ENCODE measurements around the gene UACA. TPM values are rescaled to one million over a fixed set of nuclear protein-coding genes. Genes with fewer than 3 reads are reported as not detected.
A peak's percentile ranks its signal among the peaks of the same experiment; 100 is the strongest.

The UACA gene
- total RNA-seq, 4 donors from 2014 or later = 101 to 192 (median 127) TPM

DNA sequence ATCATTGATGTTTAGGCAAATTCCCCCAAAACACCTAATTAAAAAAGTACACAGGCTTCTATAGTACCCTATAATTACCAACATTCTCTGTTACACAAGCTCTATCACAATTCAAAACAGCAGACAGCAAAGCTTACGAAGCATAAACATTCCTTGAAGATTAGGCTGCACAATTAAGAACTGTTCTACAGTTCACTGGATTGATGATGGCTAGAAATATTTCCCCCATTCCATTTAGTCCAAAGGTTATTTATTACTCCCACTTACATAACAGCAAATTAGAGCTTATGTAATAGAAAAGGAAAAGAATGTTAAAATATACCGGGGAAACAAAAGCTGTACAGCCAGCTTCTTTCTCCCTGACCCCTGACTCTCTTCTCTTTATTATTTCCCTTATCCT is 49.3 kb downstream of the UACA start:
- in situ Hi-C loops (cut with MboI; ENCODE audit: low sequenced_read_pairs in 4 of 4) = no loop called here
- Histone ChIP-seq H3K4me3 (peak overlapping the region; percentile 14 to 24 (median 18)), H3K27me3 (no peaks in the 10 kb centered on the region), H3K27ac (peak overlapping the region; percentile 81 to 88 (median 84)), H3K4me1 (peaks cover 71 to 94% of the 10 kb centered on the region in 2 donors), H3K9me3 (no peaks in the 10 kb centered on the region), H3K36me3 (no peaks in the 10 kb centered on the region)
- ATAC-seq (no peak), DNase-seq (no peak)
- TF ChIP-seq, protein P1, sequence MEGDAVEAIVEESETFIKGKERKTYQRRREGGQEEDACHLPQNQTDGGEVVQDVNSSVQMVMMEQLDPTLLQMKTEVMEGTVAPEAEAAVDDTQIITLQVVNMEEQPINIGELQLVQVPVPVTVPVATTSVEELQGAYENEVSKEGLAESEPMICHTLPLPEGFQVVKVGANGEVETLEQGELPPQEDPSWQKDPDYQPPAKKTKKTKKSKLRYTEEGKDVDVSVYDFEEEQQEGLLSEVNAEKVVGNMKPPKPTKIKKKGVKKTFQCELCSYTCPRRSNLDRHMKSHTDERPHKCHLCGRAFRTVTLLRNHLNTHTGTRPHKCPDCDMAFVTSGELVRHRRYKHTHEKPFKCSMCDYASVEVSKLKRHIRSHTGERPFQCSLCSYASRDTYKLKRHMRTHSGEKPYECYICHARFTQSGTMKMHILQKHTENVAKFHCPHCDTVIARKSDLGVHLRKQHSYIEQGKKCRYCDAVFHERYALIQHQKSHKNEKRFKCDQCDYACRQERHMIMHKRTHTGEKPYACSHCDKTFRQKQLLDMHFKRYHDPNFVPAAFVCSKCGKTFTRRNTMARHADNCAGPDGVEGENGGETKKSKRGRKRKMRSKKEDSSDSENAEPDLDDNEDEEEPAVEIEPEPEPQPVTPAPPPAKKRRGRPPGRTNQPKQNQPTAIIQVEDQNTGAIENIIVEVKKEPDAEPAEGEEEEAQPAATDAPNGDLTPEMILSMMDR (IDR thresholded peaks at IDR 0.05 in 4 of 5, conservative IDR thresholded peaks at IDR 0.05 in 1 of 5) = no peak
- no peak for TF ChIP-seq POLR2A (IDR thresholded peaks at IDR 0.05)
- intact Hi-C loops (cut with DNase I; ENCODE audit: low total_unique reads) = no loop called here

DNA sequence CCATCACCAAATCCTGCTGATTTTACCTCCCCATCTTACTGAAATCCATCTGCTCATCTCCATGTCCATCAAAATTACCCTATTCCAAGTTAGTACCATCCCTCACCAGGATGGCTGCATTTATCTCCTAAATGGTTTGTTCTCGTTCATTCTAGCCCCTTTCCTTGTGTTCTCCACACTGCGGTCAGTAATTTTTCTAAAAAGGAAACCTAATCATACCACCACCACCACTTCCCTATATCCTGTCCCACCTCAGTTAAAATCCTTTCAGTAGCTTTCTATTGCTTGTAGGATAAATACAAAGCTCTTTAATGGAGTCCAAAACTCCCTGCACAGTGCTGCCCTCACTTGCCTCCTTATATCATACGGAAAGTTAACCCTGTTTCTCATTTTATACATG is 51.1 kb downstream of the UACA start:
- DNase-seq (no peak), ATAC-seq (no peak)
- Histone ChIP-seq H3K27ac (peak overlapping the region; percentile 81 to 88 (median 84)), H3K4me3 (no peak overlapping the region), H3K27me3 (no peaks in the 10 kb centered on the region), H3K9me3 (no peaks in the 10 kb centered on the region), H3K36me3 (no peaks in the 10 kb centered on the region), H3K4me1 (peaks cover 70 to 80% of the 10 kb centered on the region in 2 donors)
- in situ Hi-C loops (cut with MboI; ENCODE audit: low sequenced_read_pairs in 4 of 4) (no loop called here), intact Hi-C loops (cut with DNase I; ENCODE audit: low total_unique reads) (no loop called here)
- TF ChIP-seq, protein P1 (IDR thresholded peaks at IDR 0.05 in 4 of 5, conservative IDR thresholded peaks at IDR 0.05 in 1 of 5) = no peak
- TF ChIP-seq POLR2A (IDR thresholded peaks at IDR 0.05) = no peak

DNA sequence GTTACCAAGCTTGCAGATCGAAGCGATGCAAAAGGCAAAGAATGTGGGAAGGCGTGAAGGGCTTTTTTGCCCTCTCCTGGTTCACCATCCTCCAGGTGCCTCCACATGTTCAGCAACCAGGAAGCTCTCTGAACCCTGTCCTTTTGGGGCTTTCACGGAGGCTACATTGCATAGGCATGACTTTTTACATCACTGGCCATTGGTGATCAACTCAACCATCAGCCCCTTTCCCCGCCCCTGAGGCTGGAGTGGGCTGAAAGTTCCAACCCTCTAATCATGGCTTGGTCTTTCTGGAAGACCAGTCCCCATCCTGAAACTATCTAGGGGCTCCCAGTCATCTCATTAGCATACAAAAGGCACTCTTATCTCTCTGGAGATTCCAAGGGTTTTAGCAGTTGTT is 52.6 kb downstream of the UACA start:
- Histone ChIP-seq H3K27ac (peak overlapping the region; percentile 15 to 92 (median 71)), H3K9me3 (no peaks in the 10 kb centered on the region), H3K4me3 (no peak overlapping the region), H3K36me3 (no peaks in the 10 kb centered on the region), H3K4me1 (peaks cover 69 to 77% of the 10 kb centered on the region in 2 donors), H3K27me3 (no peaks in the 10 kb centered on the region)
- ATAC-seq = no peak
- in situ Hi-C loops (cut with MboI; ENCODE audit: low sequenced_read_pairs in 4 of 4) (no loop called here), intact Hi-C loops (cut with DNase I; ENCODE audit: low total_unique reads) (no loop called here)
- DNase-seq = no peak
- TF ChIP-seq, protein P1 (IDR thresholded peaks at IDR 0.05 in 4 of 5, conservative IDR thresholded peaks at IDR 0.05 in 1 of 5) = no peak
- TF ChIP-seq POLR2A (IDR thresholded peaks at IDR 0.05) = no peak

DNA sequence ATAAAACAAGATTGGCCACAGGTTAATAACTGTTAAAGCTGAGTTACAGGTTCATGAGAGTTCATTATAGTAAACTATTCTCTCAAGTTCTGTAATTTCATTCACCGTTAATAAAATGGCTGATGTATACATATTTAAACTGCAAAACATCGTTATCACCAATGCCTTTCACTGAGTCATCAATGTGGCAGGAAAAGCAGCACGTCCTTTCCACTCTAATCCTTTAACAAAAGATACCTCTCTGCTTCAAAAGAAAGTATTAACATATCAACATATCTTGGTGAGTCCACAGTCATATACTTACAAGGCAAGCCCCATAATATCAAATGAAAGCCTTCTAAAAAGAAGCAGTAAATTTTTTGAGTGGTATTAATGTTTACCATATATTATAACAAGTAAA is 54.5 kb downstream of the UACA start:
- in situ Hi-C loops (cut with MboI; ENCODE audit: low sequenced_read_pairs in 4 of 4) (loop anchor here in 1 of 4 donors (10.0 kb wide), 1 partner anchor 56 kb away; the partner anchor contains the start of gene UACA), intact Hi-C loops (cut with DNase I; ENCODE audit: low total_unique reads) (no loop called here)
- no peak for ATAC-seq
- H3K4me3 ChIP-seq = no peak overlapping the region
- DNase-seq = no peak
- no peaks in the 10 kb centered on the region for H3K27me3 ChIP-seq
- no peaks in the 10 kb centered on the region for H3K9me3 ChIP-seq
- H3K4me1 ChIP-seq = peaks cover 56 to 73% of the 10 kb centered on the region in 2 donors
- H3K36me3 ChIP-seq = no peaks in the 10 kb centered on the region
- TF ChIP-seq POLR2A (IDR thresholded peaks at IDR 0.05) = no peak
- TF ChIP-seq, protein P1 (IDR thresholded peaks at IDR 0.05 in 4 of 5, conservative IDR thresholded peaks at IDR 0.05 in 1 of 5) = no peak
- H3K27ac ChIP-seq = peak overlapping the region; percentile 15 to 92 (median 71)
